ENCODE results near the gene TSPEAR.

The TSPEAR gene

DNA sequence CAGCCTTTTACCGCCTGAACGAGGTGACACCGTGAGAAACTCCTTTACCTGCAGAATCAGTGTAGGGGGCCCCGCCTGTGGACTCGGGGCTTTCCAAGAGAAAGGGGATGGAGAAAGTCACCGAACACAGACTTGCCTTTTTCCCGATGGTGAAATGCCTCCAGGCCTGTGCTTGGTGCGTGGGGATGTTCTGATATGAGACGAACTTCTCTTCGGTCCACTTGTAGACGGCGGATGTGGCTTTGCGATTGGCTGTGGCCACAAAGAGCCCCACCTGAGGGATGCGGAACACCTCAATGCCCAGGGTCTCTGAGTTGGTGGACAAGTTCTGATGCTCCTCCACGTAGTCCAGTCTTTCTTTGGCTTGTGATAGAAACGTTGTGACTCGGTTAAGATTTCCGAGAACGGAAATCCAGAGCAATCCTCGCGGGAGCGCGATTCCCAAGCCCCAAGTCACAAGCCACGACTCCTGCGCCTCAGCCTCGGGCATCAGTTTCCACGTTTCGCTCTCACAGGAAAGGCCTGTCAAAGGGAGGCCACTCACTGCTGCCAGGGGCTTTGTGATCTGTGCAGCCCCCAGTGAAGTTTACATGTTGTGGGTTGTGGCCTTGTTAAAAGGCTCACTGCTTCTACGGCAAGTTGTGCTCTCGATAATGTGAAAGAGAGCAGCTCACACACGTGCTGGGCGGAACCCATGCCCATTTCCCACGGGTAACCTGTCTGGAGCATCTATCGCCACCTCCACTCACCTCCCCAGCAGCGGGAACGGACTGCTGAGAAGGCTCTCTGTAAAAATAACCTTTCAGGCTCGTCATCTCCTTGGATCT is 184.0 kb downstream of the TSPEAR start:
- Histone ChIP-seq H3K4me1 (ENCODE audit: control insufficient read depth, insufficient read depth, low read length) (no peaks in the 10 kb centered on the region), H3K27ac (ENCODE audit: low read depth, low read length) (no peak overlapping the region), H3K27me3 (ENCODE audit: control insufficient read depth, insufficient read depth, low read length) (no peaks in the 10 kb centered on the region), H3K9ac (ENCODE audit: low read depth, low read length) (no peak overlapping the region), H3K9me3 (ENCODE audit: control insufficient read depth, insufficient read depth, low read length) (no peaks in the 10 kb centered on the region), H3K36me3 (ENCODE audit: control insufficient read depth, insufficient read depth, low read length) (no peaks in the 10 kb centered on the region), H3K4me3 (ENCODE audit: low read depth, low read length) (no peak overlapping the region)

GRCh38 chr21:44526096-44526997 is 185.0 kb downstream of the TSPEAR start:
- Histone ChIP-seq H3K27ac (ENCODE audit: low read depth, low read length) (no peak overlapping the region), H3K9me3 (ENCODE audit: control insufficient read depth, insufficient read depth, low read length) (no peaks in the 10 kb centered on the region), H3K9ac (ENCODE audit: low read depth, low read length) (no peak overlapping the region), H3K36me3 (ENCODE audit: control insufficient read depth, insufficient read depth, low read length) (no peaks in the 10 kb centered on the region), H3K4me1 (ENCODE audit: control insufficient read depth, insufficient read depth, low read length) (no peaks in the 10 kb centered on the region), H3K27me3 (ENCODE audit: control insufficient read depth, insufficient read depth, low read length) (no peaks in the 10 kb centered on the region), H3K4me3 (ENCODE audit: low read depth, low read length) (no peak overlapping the region)

DNA sequence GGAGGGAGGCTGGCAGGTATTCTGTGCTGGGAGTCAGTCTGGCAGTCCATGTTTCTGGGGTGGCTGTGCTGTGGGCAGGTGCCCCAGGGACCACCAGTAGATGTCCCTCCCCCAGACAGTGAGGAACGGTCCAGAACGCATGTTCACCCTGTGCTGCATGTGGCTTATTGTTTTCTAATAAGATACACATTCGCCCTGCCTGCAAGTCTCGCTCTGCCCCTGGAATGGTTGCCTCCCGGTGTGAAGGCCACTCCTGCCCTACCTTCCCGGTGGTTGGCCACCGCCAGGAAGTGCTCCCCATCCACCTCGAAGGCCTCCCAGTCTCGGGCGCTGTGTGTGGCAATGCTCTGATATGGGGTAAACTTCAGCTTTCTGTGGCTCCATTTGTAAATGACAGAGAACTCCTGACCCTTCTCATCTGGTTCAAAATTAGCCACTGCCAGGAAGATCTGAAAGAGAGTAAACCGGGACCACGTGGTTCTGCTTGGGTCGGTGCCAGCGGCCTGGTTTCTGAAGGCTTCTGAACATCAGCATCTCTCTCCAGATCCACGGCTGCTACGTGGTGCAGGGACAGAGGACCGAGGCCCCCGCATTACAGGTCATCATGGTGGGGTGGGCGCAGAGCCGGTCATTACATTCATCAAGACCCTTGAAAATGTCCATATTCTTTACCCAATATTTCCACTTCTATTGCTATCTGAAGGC is 185.8 kb downstream of the TSPEAR start:
- Histone ChIP-seq H3K9me3 (ENCODE audit: control insufficient read depth, insufficient read depth, low read length) (no peaks in the 10 kb centered on the region), H3K36me3 (ENCODE audit: control insufficient read depth, insufficient read depth, low read length) (no peaks in the 10 kb centered on the region), H3K4me1 (ENCODE audit: control insufficient read depth, insufficient read depth, low read length) (no peaks in the 10 kb centered on the region), H3K4me3 (ENCODE audit: low read depth, low read length) (no peak overlapping the region), H3K27ac (ENCODE audit: low read depth, low read length) (no peak overlapping the region), H3K27me3 (ENCODE audit: control insufficient read depth, insufficient read depth, low read length) (no peaks in the 10 kb centered on the region), H3K9ac (ENCODE audit: low read depth, low read length) (no peak overlapping the region)

- no peaks in the 10 kb centered on the region for H3K36me3 ChIP-seq (ENCODE audit: control insufficient read depth, insufficient read depth, low read length)
- H3K4me3 ChIP-seq (ENCODE audit: low read depth, low read length), result no peak overlapping the region
- H3K9me3 ChIP-seq (ENCODE audit: control insufficient read depth, insufficient read depth, low read length), result no peaks in the 10 kb centered on the region
- no peak overlapping the region for H3K9ac ChIP-seq (ENCODE audit: low read depth, low read length)
- no peaks in the 10 kb centered on the region for H3K27me3 ChIP-seq (ENCODE audit: control insufficient read depth, insufficient read depth, low read length)
- H3K27ac ChIP-seq (ENCODE audit: low read depth, low read length), result no peak overlapping the region
- no peaks in the 10 kb centered on the region for H3K4me1 ChIP-seq (ENCODE audit: control insufficient read depth, insufficient read depth, low read length)
Measured at GRCh38 chr21:44524414-44525371, 186.7 kb downstream of the TSPEAR start.

DNA sequence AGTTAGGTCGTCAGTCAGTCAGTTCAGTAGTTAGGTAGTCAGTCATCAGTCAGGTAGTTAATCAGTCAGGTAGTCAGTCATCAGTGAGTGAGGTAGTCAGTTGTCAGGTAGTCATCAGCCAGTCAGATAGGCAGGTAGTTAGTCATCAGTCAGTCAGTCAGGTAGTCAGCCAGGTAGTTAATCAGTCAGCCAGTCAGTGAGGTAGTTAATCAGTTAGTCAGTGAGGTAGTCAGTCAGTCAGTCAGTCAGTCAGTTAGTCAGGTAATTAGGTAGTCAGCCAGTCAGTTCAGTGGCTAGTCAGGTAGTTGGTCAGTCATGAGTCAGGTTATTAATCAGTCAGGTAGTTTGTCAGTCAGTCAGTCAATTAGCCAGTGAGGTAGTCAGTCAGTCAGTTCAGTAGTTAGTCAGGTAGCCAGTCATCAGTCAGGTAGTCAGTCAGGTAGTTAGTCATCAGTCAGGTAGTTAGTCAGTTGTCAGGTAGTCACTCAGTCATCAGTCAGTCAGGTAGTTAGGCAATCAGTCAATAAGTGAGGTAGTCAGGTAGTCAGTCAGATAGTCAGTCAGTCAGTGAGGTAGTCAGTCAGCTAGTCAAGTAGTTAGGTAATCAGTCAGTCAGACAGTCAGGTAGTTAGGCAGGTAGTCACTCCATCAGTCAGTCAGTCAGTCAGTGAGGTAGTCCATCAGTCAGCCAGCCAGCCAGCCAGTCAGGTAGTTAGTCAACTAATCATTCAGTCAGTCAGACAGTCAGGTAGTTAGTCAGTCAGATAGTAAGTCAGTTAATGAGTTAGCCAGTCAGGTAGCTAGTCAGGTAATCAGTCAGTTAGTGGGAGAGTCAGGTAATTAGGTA is 187.6 kb downstream of the TSPEAR start:
- Histone ChIP-seq H3K27ac (ENCODE audit: low read depth, low read length) (no peak overlapping the region), H3K36me3 (ENCODE audit: control insufficient read depth, insufficient read depth, low read length) (no peaks in the 10 kb centered on the region), H3K27me3 (ENCODE audit: control insufficient read depth, insufficient read depth, low read length) (no peaks in the 10 kb centered on the region), H3K9me3 (ENCODE audit: control insufficient read depth, insufficient read depth, low read length) (no peaks in the 10 kb centered on the region), H3K9ac (ENCODE audit: low read depth, low read length) (no peak overlapping the region), H3K4me3 (ENCODE audit: low read depth, low read length) (no peak overlapping the region), H3K4me1 (ENCODE audit: control insufficient read depth, insufficient read depth, low read length) (no peaks in the 10 kb centered on the region)

GRCh38 chr21:44522753-44523204 is 188.6 kb downstream of the TSPEAR start:
- Histone ChIP-seq H3K4me3 (ENCODE audit: low read depth, low read length) (no peak overlapping the region), H3K27me3 (ENCODE audit: control insufficient read depth, insufficient read depth, low read length) (no peaks in the 10 kb centered on the region), H3K36me3 (ENCODE audit: control insufficient read depth, insufficient read depth, low read length) (no peaks in the 10 kb centered on the region), H3K4me1 (ENCODE audit: control insufficient read depth, insufficient read depth, low read length) (no peaks in the 10 kb centered on the region), H3K9me3 (ENCODE audit: control insufficient read depth, insufficient read depth, low read length) (no peaks in the 10 kb centered on the region), H3K9ac (ENCODE audit: low read depth, low read length) (no peak overlapping the region), H3K27ac (ENCODE audit: low read depth, low read length) (no peak overlapping the region)

GRCh38 chr21:44521928-44522752 is 189.2 kb downstream of the TSPEAR start:
- no peaks in the 10 kb centered on the region for H3K4me1 ChIP-seq (ENCODE audit: control insufficient read depth, insufficient read depth, low read length)
- H3K27me3 ChIP-seq (ENCODE audit: control insufficient read depth, insufficient read depth, low read length), result no peaks in the 10 kb centered on the region
- no peaks in the 10 kb centered on the region for H3K9me3 ChIP-seq (ENCODE audit: control insufficient read depth, insufficient read depth, low read length)
- H3K9ac ChIP-seq (ENCODE audit: low read depth, low read length), result no peak overlapping the region; the same call in 1 of the 2 replicates
- H3K36me3 ChIP-seq (ENCODE audit: control insufficient read depth, insufficient read depth, low read length), result no peaks in the 10 kb centered on the region
- no peak overlapping the region for H3K4me3 ChIP-seq (ENCODE audit: low read depth, low read length)
- no peak overlapping the region for H3K27ac ChIP-seq (ENCODE audit: low read depth, low read length)

GRCh38 chr21:44521301-44521927 is 190.0 kb downstream of the TSPEAR start:
- no peaks in the 10 kb centered on the region for H3K4me1 ChIP-seq (ENCODE audit: control insufficient read depth, insufficient read depth, low read length)
- H3K4me3 ChIP-seq (ENCODE audit: low read depth, low read length), result no peak overlapping the region
- no peaks in the 10 kb centered on the region for H3K36me3 ChIP-seq (ENCODE audit: control insufficient read depth, insufficient read depth, low read length)
- no peak overlapping the region for H3K27ac ChIP-seq (ENCODE audit: low read depth, low read length)
- no peak overlapping the region; the same call in 1 of the 2 replicates for H3K9ac ChIP-seq (ENCODE audit: low read depth, low read length)
- no peaks in the 10 kb centered on the region for H3K27me3 ChIP-seq (ENCODE audit: control insufficient read depth, insufficient read depth, low read length)
- no peaks in the 10 kb centered on the region for H3K9me3 ChIP-seq (ENCODE audit: control insufficient read depth, insufficient read depth, low read length)

Data from HUES48 (cell line).